GM18508 (cell line): ENCODE measurements around the gene SELENOO.

Experiments
- ATAC-seq: cut with Tn5 transposase; IDR thresholded peaks from one replicate; pipeline ENCODE4 v1.9.1; 2021; ENCODE audit warnings: moderate number of reproducible peaks; ENCODE audit not compliant: insufficient read depth, unreplicated experiment

Gene SELENOO

GRCh38 chr22:50171965-50172421 is 28.8 kb upstream of the SELENOO start:
- ATAC-seq: no peak

DNA sequence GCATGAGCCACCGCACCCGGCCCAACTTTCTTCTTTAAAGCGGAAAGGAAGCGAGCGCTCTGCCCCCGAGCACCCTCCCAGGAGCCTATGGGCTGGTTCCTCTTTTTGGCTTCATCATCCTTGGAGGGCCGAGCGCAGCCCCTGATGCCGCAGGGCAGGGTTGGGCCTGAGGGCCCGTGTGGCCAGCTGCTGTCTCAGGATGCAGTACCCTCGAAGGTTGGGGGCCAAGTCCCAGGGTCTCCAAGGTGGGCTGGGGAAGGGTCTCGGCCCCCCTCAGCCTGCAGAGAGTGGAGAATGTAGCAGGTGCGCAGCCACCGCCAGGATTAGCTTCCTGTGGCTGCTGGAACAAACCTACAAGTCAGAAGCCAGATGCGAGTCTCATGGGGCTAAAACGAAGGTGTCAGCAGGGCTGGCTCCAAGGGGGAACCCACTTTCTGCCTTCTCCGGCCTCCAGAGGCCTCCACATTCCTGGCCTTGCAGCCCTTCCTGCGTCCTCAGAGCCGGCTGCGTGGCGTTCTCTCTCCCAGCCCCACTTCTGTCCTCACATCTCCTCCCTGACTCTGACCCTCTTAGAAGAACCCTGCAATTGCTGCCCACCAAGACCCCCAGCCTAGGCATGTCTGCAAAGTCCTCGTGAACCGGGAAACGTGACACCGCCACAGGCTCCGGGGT is 27.4 kb upstream of the SELENOO start:
- ATAC-seq: no peak

- no peak for ATAC-seq
These were observed 26.8 kb upstream of the SELENOO start for GRCh38 chr22:50173983-50174355.

DNA sequence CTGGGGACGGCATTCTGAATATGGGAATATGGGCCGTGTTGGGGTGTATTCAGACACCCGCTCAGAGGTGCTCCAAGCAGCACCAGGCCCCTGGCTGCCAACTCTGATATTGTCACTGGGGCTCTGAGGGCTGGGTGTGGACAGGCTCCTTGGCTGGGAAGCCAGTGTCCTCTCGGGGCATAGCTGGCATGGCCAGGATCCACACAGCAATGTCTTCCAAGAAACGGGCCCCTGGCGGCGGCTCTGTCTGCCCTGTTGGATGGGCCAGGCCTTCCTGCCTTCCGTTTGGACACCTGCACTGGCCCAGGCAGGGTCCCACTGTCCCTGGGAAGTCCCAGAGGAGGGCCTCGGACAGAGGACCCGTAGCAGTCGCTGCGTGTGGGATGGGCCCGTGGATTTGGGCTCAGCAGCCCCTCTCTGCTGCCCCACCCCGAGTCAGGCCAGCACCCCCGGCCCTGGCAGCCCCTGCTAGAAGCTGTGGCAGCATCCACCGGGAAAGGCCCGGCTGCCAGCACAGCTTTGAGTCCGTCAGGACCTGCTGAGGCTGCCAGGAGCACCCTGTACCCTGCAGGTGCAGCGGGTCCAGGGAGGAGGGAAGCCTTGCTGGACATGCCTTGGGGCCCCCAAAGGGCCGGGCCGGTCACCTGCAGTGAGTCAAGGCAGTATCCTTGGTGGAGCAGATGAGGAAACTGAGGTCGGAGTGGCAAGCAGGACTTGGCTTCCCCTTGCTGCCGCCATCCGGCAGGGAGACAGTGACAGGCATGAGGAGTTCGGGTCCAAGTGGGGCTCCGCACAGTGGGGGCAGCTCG is 26.2 kb upstream of the SELENOO start:
- no peak for ATAC-seq

DNA sequence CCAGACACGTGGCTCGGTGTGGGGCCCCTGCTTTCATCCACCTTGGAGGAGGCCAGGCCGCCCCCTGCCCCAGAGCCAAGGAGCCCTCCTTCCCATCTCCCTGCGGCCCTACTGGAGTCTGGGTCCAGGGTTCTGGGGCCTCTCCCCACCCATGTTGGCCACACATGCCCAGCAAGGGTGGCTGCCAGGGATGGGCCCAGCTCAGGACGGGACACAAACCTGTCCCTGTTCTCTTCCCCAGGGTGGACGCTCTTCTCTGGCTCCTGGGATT is 25.7 kb upstream of the SELENOO start:
- ATAC-seq: no peak

DNA sequence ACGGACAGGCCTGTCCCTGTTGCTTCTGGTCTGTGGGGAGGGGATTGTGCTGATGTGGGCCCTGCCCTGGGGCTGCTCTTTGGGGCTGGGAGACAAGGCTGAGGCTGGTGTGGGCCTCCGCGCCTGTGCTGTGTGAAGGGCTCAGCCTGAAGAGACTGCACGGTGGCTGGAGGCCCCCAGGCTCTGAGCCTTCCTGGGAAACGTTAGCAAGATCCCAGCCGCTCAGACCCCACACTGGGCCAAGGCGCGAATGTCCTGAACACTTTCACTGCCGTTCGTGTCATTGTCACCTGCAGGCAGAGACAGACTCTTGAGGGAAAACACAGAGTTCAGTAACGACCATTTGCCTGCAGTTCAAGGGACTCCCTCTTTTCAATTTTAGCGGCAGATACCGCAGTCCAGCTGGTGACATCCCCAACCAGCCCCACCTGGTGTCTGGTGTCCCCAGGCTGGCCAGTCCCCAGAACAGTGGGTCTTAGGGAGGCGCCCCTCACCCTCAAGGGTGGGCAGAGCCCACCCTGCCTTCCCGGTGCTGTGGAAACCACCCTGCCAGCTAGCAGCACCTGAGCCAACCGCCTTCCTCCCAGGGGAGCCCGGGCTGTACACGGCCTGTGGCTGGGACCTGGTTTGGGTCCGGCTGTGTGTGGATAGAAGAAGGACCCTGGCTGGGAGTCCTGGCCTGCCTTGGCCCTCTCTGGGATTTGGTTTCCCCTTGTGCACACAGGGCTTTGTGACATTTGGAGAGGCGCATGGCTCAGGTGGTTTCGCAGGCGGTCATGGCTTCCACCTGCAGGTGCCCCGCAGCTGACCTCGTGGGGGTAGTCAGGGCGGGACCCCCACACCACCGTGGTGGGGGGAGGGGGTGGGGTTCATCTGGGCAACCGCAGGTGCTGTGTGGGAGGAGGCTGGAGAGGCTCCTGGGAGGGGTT is 24.6 kb upstream of the SELENOO start:
- ATAC-seq: no peak

DNA sequence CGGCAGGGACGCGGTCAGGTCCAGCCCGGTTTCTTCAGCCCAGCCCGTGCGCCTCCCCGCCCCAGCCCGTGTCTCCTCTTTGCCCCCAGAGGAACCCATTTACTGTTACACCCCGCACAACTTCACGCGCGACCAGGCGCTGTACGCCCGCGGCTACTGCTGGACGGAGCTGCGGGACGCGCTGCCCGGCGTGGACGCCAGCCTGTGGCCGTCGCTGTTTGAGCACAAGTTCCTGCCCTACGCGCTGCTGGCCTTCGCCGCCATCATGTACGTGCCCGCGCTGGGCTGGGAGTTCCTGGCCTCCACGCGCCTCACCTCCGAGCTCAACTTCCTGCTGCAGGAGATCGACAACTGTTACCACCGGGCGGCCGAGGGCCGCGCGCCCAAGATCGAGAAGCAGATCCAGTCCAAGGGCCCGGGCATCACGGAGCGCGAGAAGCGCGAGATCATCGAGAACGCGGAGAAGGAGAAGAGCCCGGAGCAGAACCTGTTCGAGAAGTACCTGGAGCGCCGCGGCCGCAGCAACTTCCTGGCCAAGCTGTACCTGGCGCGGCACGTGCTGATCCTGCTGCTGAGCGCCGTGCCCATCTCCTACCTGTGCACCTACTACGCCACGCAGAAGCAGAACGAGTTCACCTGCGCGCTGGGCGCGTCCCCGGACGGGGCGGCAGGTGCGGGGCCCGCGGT is 23.8 kb upstream of the SELENOO start:
- no peak for ATAC-seq

GRCh38 chr22:50177537-50178470 is 23.0 kb upstream of the SELENOO start:
- no peak for ATAC-seq

DNA sequence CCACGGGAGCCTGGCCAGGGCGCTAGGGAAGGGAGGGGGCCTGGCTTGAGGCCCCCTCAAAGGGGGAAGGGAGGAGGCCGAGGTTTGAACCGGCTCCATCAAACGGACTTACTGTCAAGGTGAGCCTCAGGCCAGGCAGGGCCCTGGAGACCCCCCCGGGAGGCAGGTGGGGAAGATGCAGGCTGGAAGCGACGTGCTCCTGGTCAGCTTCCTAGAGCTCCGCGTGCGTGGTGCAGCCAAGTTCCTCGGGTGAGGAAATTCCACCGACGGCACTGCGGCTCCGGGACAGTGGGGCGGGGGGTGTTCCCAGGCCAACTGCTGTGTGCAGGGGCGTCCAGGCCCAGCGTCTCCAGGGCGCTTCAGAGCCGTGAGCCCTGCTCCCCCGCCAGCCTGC is 22.3 kb upstream of the SELENOO start:
- no peak for ATAC-seq

DNA sequence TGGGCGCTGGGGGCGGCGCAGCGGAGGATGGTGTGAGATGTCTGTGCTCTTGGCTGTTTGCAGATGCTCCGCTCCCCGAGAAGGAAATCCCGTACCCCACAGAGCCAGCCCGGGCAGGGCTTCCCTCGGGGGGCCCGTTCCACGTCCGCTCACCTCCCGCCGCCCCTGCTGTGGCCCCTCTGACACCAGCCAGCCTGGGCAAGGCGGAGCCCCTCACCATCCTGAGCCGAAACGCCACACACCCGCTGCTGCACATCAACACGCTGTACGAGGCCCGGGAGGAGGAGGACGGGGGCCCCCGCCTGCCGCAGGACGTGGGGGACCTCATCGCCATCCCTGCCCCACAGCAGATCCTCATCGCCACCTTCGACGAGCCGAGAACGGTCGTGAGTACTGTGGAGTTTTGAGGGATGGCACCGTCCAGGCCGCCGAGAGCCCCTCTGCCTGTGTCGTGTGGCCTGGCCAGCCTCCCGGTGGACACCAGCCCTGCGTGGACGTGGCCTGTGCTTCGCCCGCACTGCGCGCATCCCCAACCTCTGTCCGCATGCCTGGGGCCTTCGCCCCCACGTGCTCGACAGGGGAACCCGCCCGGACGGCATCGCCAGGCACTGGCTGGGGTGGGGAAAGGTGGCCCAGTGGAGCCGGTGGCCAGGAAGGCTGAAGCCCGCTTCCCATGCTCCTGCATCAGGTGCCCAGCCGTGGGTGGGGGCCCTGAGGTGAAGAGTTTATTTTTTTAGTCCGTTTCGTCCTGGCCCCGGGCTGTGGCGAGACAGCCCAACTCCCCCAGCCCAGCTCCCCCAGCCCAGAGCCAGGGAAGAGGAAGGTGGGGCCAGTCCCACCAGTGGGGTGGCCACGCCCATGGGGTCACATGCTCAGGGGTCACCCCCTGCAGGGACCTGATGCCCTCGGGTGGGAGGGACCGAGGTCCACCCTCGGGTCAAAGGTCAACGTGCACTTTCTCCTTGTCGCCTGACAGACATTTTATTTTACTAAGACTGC is 21.6 kb upstream of the SELENOO start:
- ATAC-seq: no peak

GRCh38 chr22:50179937-50180726 is 20.7 kb upstream of the SELENOO start:
- no peak for ATAC-seq

GRCh38 chr22:50180727-50181521 is 19.9 kb upstream of the SELENOO start:
- ATAC-seq: no peak

DNA sequence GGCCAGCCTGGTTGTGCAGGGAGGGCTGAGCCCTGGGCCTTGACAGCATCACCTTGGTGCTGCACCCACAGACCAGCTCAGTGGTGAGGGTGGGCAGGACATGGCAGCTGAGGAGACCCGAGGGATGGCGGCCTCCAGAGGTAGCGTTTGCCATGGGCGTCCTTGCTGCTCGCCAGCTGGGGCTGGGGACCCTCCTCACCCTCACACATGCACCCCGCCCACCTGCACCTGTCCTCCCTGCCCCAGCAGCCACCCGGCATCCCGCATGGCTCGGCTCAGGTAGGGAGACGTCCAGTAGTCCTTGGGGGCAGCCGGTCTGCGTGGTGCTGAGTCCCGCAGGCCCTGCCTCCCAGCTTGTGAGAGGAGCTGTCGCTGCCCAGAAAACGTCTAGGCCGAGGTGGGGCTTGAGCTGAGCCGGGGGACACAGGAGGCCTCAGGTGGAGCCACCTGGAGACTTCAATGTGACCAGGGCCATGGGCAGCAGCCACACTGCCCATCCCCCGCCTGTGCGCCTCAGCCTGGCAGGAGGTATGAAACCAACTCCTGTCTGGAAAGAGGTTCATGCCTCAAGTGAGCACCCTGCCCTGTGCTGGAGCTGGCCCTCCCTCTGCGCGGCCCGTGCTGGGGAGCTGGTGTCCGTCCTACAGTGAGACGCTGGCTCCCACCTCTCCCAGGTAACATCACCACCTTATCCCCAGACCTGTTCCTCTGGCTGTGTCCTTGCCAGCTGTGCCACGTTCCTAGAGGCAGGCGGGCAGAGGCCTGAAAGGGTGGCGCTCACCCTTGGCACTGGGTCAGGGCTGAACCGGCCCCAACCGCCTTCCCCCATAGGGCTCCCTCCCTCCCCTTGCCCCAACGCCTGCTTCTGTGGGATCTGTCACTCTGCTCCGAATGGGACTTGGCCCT is 18.4 kb upstream of the SELENOO start:
- ATAC-seq: no peak

GRCh38 chr22:50183141-50183971 is 17.5 kb upstream of the SELENOO start:
- ATAC-seq: no peak
